Measurements from ENCODE around the gene HHIPL1.

DNA sequence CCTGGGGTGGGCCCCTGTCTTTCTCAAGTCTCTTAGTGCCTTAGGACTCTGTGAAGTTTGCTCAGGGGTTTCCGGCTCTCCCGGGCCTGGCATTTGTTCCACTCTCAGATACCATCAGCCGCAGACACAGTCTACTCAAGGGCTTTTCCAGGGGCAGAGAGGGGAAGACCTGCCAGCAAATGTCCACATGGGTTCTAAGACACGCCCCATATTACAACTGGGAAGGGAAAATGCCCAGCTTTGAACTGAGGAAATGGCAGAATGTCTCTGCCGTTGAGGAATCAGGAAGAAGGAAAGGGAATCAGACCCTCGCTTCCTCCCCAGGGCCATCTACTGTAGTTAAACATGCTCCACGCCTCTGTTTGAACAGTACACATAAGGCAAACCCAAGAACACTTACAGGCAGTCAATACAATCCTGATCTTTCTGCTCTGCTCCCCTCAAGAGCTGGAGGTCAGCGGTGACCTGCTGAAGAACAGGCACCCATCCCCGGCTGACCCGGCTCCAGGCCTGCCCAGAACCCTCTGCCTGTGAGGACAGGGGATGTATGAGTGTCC is 48.8 kb upstream of the HHIPL1 start:
- TF ChIP-seq, protein P1, sequence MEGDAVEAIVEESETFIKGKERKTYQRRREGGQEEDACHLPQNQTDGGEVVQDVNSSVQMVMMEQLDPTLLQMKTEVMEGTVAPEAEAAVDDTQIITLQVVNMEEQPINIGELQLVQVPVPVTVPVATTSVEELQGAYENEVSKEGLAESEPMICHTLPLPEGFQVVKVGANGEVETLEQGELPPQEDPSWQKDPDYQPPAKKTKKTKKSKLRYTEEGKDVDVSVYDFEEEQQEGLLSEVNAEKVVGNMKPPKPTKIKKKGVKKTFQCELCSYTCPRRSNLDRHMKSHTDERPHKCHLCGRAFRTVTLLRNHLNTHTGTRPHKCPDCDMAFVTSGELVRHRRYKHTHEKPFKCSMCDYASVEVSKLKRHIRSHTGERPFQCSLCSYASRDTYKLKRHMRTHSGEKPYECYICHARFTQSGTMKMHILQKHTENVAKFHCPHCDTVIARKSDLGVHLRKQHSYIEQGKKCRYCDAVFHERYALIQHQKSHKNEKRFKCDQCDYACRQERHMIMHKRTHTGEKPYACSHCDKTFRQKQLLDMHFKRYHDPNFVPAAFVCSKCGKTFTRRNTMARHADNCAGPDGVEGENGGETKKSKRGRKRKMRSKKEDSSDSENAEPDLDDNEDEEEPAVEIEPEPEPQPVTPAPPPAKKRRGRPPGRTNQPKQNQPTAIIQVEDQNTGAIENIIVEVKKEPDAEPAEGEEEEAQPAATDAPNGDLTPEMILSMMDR (IDR thresholded peaks at IDR 0.05) = no peak
- no peak for TF ChIP-seq ZFX (IDR thresholded peaks at IDR 0.05; ENCODE audit: borderline replicate concordance)
